Small intestine (tissue), 7 donors: Measurements from ENCODE around the gene SPOCK1. TPM values are rescaled to one million over a fixed set of nuclear protein-coding genes. Genes with fewer than 3 reads are reported as not detected.

Experiments used
- DNase-seq, 2 donors: peaks; one replicate each; pipeline versions ENCODE4 v3.0.0 to v3.0.0-alpha.2; 2013
- FAIRE-seq: peaks from 2 replicates; lab custom pipeline; 2012; peaks lifted over from hg19 to GRCh38; lab: Jason Lieb, UNC
- H3K27ac ChIP-seq, 3 donors: one replicate each; pipeline ENCODE4 v1.5.1; 2013; ENCODE audit warnings: low read length in 2 of 3, mild to moderate bottlenecking in 2 of 3, control low read depth in 1 of 3, inconsistent platforms in 1 of 3, low read depth in 1 of 3, moderate library complexity in 1 of 3
- H3K27me3 ChIP-seq, 3 donors: one replicate each; pipeline ENCODE4 v1.6.1; 2013; ENCODE audit warnings: low read length in 3 of 3, inconsistent platforms in 1 of 3; ENCODE audit not compliant: control insufficient read depth in 3 of 3, insufficient read depth in 3 of 3
- H3K36me3 ChIP-seq, 3 donors: one replicate each; pipeline ENCODE4 v1.6.1; 2013; ENCODE audit warnings: low read length in 3 of 3, inconsistent platforms in 1 of 3, low read depth in 1 of 3, mild to moderate bottlenecking in 1 of 3, moderate library complexity in 1 of 3; ENCODE audit not compliant: control insufficient read depth in 3 of 3, insufficient read depth in 2 of 3
- H3K4me1 ChIP-seq, 3 donors: one replicate each; pipeline ENCODE4 v1.6.1; 2013; ENCODE audit warnings: low read length in 2 of 3, inconsistent platforms in 1 of 3, low read depth in 1 of 3, mild to moderate bottlenecking in 1 of 3, moderate library complexity in 1 of 3; ENCODE audit not compliant: control insufficient read depth in 3 of 3, insufficient read depth in 2 of 3
- H3K4me3 ChIP-seq, 3 donors: one replicate each; pipeline ENCODE4 v1.5.1; 2013; ENCODE audit warnings: low read length in 3 of 3, control low read depth in 1 of 3, inconsistent platforms in 1 of 3, low read depth in 1 of 3, mild to moderate bottlenecking in 1 of 3, moderate library complexity in 1 of 3
- H3K9me3 ChIP-seq, 2 donors: one replicate each; pipeline ENCODE4 v1.6.1; 2013; ENCODE audit warnings: low read depth in 1 of 2, low read length in 1 of 2; ENCODE audit not compliant: control insufficient read depth in 2 of 2, insufficient read depth in 1 of 2
- WGBS, 3 donors: extraction: QIAGEN DNeasy Blood & Tissue Kit; methylation state at CpG; one replicate each; pipeline ENCODE4 v1.1.7; 2013; 5-methylcytosine and 5-hydroxymethylcytosine counted together
- polyA plus RNA-seq, 4 donors: library from polyadenylated mRNA; stranded (reverse) in 3 of 4; unstranded in 1 of 4; fragments of 200-250 nt in 3 of 4; fragments of 120-200 nt in 1 of 4; gene quantifications; one replicate each; pipeline versions ENCODE4 v1.2.1 to v1.2.3, GENCODE V29; 2013
- donor health status: healthy with polysubstance abuse.
- donor health status: control.
- donor health status: control.
- donor health status: Bipolar disorder and iron deficiency.
- donor health status: healthy.

Gene SPOCK1
- polyA plus RNA-seq, 4 donors = 0.22 to 1.1 (median 0.54) TPM

DNA sequence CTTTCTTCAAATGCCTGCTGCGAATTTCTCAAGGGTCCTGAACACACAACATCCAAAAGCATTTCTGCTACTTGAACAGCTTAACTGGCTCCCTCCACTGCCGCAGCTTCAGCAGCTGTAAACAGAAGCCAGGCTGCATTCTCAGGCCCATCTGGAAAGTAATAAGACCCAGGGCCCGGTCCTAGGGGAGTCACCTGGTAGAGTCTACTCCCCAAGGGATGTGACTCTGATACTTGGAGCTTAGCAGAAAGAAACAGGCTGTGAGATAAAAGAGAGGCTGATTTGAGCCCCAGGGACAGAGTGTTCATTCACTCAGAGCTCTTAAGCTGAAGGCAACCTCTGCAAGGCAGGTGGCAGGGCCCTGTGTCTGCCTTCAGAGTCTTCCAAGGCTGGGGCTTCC lies 356.8 kb downstream of the SPOCK1 start:
- Histone ChIP-seq H3K4me1 (peaks cover 0 to 10% (median 0%) of the 10 kb centered on the region in 3 donors), H3K27ac (no peak overlapping the region), H3K27me3 (peaks cover 0 to 4% (median 0%) of the 10 kb centered on the region in 3 donors), H3K4me3 (no peak overlapping the region), H3K36me3 (no peaks in the 10 kb centered on the region), H3K9me3 (no peaks in the 10 kb centered on the region)
- FAIRE-seq (no peak), DNase-seq (no peak)
- 54 to 67% (median 63%) methylated on average over 3 of the region's 3 CpGs for WGBS, 3 donors

DNA sequence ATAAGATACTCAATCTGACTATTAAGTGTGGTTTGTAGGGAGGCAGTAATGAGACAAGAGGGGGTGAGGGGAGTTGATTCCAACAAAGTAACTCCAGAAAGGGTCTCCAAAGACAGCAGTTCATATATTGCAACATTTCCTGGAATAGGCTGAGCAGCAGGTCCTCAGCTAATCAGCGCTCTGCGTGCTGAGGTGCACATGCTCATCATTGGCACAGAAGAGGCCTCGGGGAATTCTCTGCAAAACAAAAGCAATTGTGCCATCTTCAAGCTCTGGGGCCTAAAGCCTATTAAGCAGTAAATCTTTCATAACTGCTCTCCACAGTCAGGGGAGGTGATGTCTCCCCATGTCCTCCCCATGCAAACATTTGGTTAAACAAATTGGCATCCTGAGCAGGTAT lies 357.3 kb downstream of the SPOCK1 start:
- H3K27ac ChIP-seq = no peak overlapping the region
- 48 to 56% (median 48%) methylated on average over 3 of the region's 3 CpGs for WGBS, 3 donors
- FAIRE-seq (no peak), DNase-seq (no peak)
- H3K4me3 ChIP-seq = no peak overlapping the region
- peaks cover 0 to 8% (median 0%) of the 10 kb centered on the region in 3 donors for H3K4me1 ChIP-seq
- peaks cover 0 to 4% (median 0%) of the 10 kb centered on the region in 3 donors for H3K27me3 ChIP-seq
- H3K9me3 ChIP-seq = no peaks in the 10 kb centered on the region
- no peaks in the 10 kb centered on the region for H3K36me3 ChIP-seq

DNA sequence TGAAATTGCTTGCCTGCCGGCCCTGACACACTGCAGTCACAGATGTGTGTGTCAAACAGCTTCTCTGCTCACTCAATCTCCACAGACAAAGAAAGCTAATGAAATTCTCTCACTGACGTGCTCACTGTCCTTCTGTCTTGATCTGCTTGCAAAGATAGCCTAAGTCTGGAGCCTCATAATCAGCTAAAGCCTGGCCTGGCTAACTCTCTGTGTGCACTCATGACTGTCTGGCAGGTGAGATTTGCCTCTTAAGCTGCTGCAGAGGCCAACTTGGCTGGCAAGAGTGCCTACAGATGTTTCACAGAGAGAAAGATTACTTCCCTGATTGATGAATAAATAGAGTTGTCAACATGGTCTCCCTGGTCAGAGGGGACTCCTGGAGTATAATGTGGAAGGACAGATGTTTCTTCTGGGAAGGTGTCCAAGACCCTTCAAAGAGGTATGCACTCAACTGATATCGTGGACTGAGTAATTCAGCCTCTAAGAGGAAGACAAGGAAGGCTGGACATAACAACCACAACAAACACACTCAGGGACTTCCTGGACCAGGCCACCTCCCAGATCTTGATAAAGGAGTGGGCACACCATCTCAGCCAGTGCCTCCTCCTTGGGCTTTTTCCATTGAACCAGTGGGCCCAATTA lies 362.0 kb downstream of the SPOCK1 start:
- 49 to 58% (median 51%) methylated on average over 3 of the region's 3 CpGs for WGBS, 3 donors
- no peaks in the 10 kb centered on the region for H3K4me1 ChIP-seq
- no peak overlapping the region for H3K27ac ChIP-seq
- H3K27me3 ChIP-seq = no peaks in the 10 kb centered on the region
- FAIRE-seq (no peak), DNase-seq (no peak)
- no peaks in the 10 kb centered on the region for H3K9me3 ChIP-seq
- no peaks in the 10 kb centered on the region for H3K36me3 ChIP-seq
- no peak overlapping the region for H3K4me3 ChIP-seq

DNA sequence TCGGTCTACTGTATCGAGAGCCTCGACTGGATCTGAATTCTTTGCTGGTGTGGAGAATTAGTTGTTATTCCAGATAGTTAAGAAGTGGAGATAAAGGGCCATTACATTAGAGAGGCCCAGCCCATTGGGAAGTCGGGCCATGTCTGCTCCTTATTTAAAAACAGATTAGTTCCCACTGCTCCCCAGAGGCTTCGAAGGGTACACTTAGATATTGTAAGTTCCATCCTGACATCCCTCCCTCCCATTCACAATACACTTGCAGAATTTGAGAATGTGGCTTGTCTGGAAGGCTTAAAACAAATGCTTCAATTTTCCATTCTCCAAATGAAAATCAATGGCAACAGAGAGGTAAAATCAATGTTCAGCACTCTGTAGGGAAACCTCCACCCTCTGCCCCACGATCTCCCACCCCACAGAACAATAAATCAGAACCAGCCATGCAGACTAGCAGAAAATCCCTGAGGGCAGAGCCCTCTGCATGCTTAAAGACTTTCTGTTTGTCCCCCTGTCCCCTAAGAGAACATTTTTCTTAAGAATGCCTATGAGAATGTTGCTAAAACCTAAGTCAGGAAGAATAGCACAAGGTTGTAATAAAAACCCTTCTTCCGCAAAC lies 364.1 kb downstream of the SPOCK1 start:
- FAIRE-seq (no peak), DNase-seq (no peak)
- Histone ChIP-seq H3K9me3 (no peaks in the 10 kb centered on the region), H3K27ac (no peak overlapping the region), H3K4me3 (no peak overlapping the region), H3K4me1 (no peaks in the 10 kb centered on the region), H3K36me3 (no peaks in the 10 kb centered on the region), H3K27me3 (no peaks in the 10 kb centered on the region)
- WGBS, 3 donors = 60 to 65% (median 62%) methylated on average over 7 of the region's 7 CpGs

DNA sequence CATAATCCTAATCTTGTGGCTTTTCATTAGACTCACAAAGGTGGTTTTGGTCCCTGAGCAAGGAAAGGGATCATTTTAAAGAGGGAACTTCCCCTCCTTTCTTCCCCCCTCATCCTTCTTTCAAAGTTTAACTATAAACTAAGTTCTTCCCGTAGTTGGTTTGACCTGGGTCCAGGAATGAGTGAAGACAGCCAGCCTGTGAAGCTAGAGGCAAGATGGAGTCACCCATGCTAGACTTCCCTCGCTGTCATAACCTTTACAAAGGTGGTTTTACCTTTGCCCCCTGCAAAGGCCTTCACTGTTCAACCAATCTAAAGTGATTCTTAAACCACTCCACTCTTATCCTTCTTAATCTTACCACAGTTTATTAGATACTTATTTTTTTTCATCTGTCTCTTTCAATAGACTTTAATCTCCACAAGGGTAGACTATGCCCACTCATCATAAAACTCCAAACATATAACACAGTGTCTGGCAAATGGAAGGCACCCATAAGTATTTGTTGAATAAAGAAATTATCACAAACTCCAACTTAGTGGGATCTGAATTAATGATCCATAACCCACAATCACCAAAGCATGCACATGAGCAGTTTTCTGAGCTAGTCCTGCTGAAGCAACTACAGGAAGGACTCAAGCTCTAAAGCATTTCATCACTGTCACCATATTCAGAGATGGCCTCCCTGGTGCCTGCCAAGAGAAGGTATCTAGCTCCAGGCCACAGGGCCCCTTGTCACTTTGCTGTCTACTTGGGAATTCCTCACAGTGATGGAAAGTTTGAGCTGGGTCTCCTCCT lies 369.0 kb downstream of the SPOCK1 start:
- no peaks in the 10 kb centered on the region for H3K36me3 ChIP-seq
- H3K27ac ChIP-seq = no peak overlapping the region
- FAIRE-seq (no peak), DNase-seq (no peak)
- 45 to 73% (median 52%) methylated on average over 2 of the region's 2 CpGs for WGBS, 3 donors
- H3K4me3 ChIP-seq = no peak overlapping the region
- peaks cover 0 to 2% (median 0%) of the 10 kb centered on the region in 3 donors for H3K27me3 ChIP-seq
- H3K9me3 ChIP-seq = peaks cover 0 to 3% of the 10 kb centered on the region in 2 donors
- no peaks in the 10 kb centered on the region for H3K4me1 ChIP-seq

DNA sequence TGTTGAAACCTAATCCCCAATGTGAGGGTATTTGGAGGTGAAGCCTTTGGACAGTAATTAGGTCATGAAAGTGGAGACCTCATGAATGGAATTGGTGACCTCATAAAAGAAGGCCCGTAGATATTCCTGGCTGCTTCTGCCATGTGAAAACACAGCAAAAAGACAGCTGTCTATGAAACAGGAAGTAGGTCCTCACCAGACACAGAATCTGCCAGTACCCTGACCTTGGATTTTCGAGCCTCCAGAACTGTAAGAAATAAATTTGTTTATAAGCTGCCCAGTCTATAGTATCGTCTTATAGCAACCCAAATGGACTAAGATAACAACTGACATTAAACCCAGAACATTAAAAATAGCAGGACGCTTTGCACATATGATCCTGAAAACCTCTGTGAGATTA lies 371.1 kb downstream of the SPOCK1 start:
- Histone ChIP-seq H3K4me3 (no peak overlapping the region), H3K27me3 (peaks cover 0 to 2% (median 0%) of the 10 kb centered on the region in 3 donors), H3K9me3 (peaks cover 0 to 3% of the 10 kb centered on the region in 2 donors), H3K36me3 (no peaks in the 10 kb centered on the region), H3K4me1 (no peaks in the 10 kb centered on the region), H3K27ac (no peak overlapping the region)
- DNase-seq (no peak), FAIRE-seq (no peak)
- WGBS, 3 donors = 56 to 59% (median 56%) methylated on average over 4 of the region's 4 CpGs

DNA sequence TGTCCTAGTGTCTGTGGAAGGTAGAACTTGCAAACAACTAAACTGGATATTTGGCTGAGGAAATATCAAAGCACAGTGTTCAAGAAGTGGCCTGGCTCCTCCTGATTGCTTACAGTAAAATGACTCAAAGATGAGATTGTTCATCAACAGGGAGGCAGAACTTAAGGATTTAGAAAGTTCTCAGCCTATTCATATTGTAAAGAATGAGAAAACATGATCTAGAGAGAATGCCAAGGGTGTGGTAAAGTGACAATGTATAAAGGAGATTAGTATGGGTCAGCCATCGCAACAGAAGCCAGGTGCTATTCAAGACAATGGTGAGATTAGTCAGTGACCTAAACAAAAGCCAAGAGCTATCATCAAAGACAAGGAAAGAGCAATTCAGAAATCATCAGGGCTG lies 372.3 kb downstream of the SPOCK1 start:
- Histone ChIP-seq H3K27ac (no peak overlapping the region), H3K27me3 (peaks cover 0 to 2% (median 0%) of the 10 kb centered on the region in 3 donors), H3K9me3 (peaks cover 0 to 3% of the 10 kb centered on the region in 2 donors), H3K4me1 (no peaks in the 10 kb centered on the region), H3K4me3 (no peak overlapping the region), H3K36me3 (no peaks in the 10 kb centered on the region)
- WGBS, 3 donors = 67 to 86% (median 72%) methylated on average over 1 of the region's 1 CpG
- DNase-seq = no peak
- no peak for FAIRE-seq

DNA sequence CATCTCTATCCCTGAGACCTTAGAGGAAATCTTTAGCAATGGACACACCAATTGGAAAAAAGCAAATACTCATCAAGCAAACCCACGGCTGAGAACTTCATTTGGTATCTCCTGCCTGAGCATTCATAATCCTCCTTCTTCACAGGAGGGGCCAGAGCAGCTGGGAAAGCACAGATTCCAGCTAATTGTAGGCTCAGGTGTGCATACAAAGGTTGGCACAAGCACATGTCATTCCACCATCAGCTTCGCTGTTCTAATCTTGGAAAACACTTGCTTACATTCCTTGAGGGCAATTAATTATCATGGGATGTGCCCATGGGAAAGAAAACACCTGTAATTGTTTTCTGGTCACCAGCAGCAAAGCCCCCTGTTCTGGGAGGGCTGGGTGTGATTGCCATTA lies 376.6 kb downstream of the SPOCK1 start:
- FAIRE-seq (no peak), DNase-seq (no peak)
- Histone ChIP-seq H3K36me3 (no peaks in the 10 kb centered on the region), H3K9me3 (no peaks in the 10 kb centered on the region), H3K4me3 (no peak overlapping the region), H3K27ac (no peak overlapping the region), H3K4me1 (no peaks in the 10 kb centered on the region), H3K27me3 (peaks cover 0 to 2% (median 0%) of the 10 kb centered on the region in 3 donors)
- WGBS, 3 donors = 30 to 62% (median 39%) methylated on average over 2 of the region's 2 CpGs
